ENCODE measurements around the gene PGBD5. TPM values are rescaled to one million over a fixed set of nuclear protein-coding genes. Genes with fewer than 3 reads are reported as not detected.
A peak's percentile ranks its signal among the peaks of the same experiment; 100 is the strongest.

Gene PGBD5
- total RNA-seq, 1 donor from 2014 or later = 1.8 TPM

- H3K36me3 Mint-ChIP-seq (ENCODE audit: low read depth) = peaks cover 4% of the 10 kb centered on the region
- H3K4me3 Mint-ChIP-seq (ENCODE audit: unreplicated experiment) = no peak overlapping the region
- no peak for DNase-seq (ENCODE audit: low spot score)
- peaks cover 9% of the 10 kb centered on the region for H3K4me1 Mint-ChIP-seq (ENCODE audit: low read depth)
- H3K27me3 Mint-ChIP-seq (ENCODE audit: low read depth) = peaks cover 5% of the 10 kb centered on the region
- H3K27ac Mint-ChIP-seq (ENCODE audit: unreplicated experiment) = no peak overlapping the region
- peaks cover 4% of the 10 kb centered on the region for H3K9me3 Mint-ChIP-seq (ENCODE audit: low read depth)
- TF ChIP-seq CTCF (IDR thresholded peaks at IDR 0.05) = no peak
Measured at GRCh38 chr1:230340526-230341161, 85.5 kb downstream of the PGBD5 start.

- no peak for DNase-seq (ENCODE audit: low spot score)
- Mint-ChIP-seq H3K27me3 (ENCODE audit: low read depth) (peaks cover 3% of the 10 kb centered on the region), H3K4me1 (ENCODE audit: low read depth) (peaks cover 22% of the 10 kb centered on the region), H3K9me3 (ENCODE audit: low read depth) (peaks cover 4% of the 10 kb centered on the region), H3K36me3 (ENCODE audit: low read depth) (peaks cover 4% of the 10 kb centered on the region), H3K27ac (ENCODE audit: unreplicated experiment) (no peak overlapping the region), H3K4me3 (ENCODE audit: unreplicated experiment) (no peak overlapping the region)
- TF ChIP-seq CTCF (IDR thresholded peaks at IDR 0.05) = no peak
Measured at GRCh38 chr1:230339033-230339432, 87.1 kb downstream of the PGBD5 start.

GRCh38 chr1:230337266-230337665 is 88.9 kb downstream of the PGBD5 start:
- Mint-ChIP-seq H3K4me1 (ENCODE audit: low read depth) (peaks cover 33% of the 10 kb centered on the region), H3K27ac (ENCODE audit: unreplicated experiment) (no peak overlapping the region), H3K4me3 (ENCODE audit: unreplicated experiment) (no peak overlapping the region), H3K36me3 (ENCODE audit: low read depth) (no peaks in the 10 kb centered on the region), H3K27me3 (ENCODE audit: low read depth) (no peaks in the 10 kb centered on the region), H3K9me3 (ENCODE audit: low read depth) (peaks cover 4% of the 10 kb centered on the region)
- TF ChIP-seq CTCF (IDR thresholded peaks at IDR 0.05) = no peak
- no peak for DNase-seq (ENCODE audit: low spot score)

- H3K36me3 Mint-ChIP-seq (ENCODE audit: low read depth) = no peaks in the 10 kb centered on the region
- H3K9me3 Mint-ChIP-seq (ENCODE audit: low read depth) = peaks cover 4% of the 10 kb centered on the region
- H3K4me1 Mint-ChIP-seq (ENCODE audit: low read depth) = peaks cover 34% of the 10 kb centered on the region
- no peak for TF ChIP-seq CTCF (IDR thresholded peaks at IDR 0.05)
- H3K27me3 Mint-ChIP-seq (ENCODE audit: low read depth) = no peaks in the 10 kb centered on the region
- H3K4me3 Mint-ChIP-seq (ENCODE audit: unreplicated experiment) = no peak overlapping the region
- peak overlapping the region; percentile 8 for H3K27ac Mint-ChIP-seq (ENCODE audit: unreplicated experiment)
- DNase-seq (ENCODE audit: low spot score) = no peak
Measured at GRCh38 chr1:230335861-230336522, 90.1 kb downstream of the PGBD5 start.

GRCh38 chr1:230334447-230334837 is 91.7 kb downstream of the PGBD5 start:
- Mint-ChIP-seq H3K27ac (ENCODE audit: unreplicated experiment) (peak overlapping the region; percentile 72), H3K9me3 (ENCODE audit: low read depth) (peaks cover under 1% of the 10 kb centered on the region), H3K27me3 (ENCODE audit: low read depth) (no peaks in the 10 kb centered on the region), H3K4me3 (ENCODE audit: unreplicated experiment) (no peak overlapping the region), H3K36me3 (ENCODE audit: low read depth) (no peaks in the 10 kb centered on the region), H3K4me1 (ENCODE audit: low read depth) (peaks cover 34% of the 10 kb centered on the region)
- TF ChIP-seq CTCF (IDR thresholded peaks at IDR 0.05) = no peak
- no peak for DNase-seq (ENCODE audit: low spot score)

Measured in chondrocyte (in vitro differentiated cells).